HG02840 (cell line): ENCODE data around the gene GABBR2.

Experiments used
- ATAC-seq: cut with Tn5 transposase; IDR thresholded peaks from one replicate; pipeline ENCODE4 v1.9.1; 2021; ENCODE audit warnings: mild to moderate bottlenecking, moderate library complexity, moderate number of reproducible peaks; ENCODE audit not compliant: unreplicated experiment, low FRiP score

Gene GABBR2

DNA sequence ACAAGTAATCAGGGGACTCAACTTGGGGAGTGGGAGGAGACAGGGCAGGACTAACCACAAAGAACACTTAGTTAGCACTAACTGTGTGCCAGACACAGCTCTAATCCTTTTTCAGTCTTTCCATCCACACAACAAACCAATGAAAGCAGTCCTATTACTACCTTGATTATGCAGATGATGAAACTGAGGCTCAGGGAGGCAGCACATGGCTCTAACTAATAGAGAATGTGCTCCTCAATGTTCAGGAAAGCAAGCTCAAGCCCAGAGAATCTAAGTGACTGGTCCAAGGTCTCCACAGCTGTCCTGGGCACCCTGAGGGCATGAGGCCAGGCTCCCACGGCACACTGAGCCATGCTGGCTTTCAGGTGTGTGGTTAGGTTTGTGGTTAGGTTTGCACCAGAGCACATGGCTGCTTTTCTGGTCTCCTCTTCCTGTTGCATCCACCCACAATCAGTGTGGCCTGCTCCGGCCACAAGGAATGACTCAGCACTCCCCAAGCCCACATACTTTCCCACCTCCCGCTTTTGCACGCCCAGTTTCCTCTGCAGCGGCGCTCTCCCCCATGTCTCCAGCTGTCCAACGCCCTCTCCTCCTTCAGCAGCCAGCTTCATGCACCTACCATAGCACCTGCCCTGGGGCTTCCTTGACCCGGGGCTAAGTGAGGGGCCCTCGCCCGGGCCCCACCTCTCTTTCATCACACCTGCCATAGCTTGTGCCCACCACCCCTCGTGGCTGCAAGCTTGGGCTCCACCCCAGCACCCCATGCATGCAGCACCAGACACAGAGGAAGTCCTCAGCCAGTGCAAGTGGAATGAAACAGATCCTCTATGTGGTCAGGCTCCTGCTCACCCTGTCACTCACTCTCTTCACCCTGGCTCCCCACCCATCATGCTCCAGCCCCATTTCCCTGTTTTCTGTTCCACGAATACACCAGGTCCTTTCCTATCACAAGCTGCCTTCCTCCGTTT, 133.1 kb downstream of the GABBR2 start:
- ATAC-seq: peak; percentile 67

DNA sequence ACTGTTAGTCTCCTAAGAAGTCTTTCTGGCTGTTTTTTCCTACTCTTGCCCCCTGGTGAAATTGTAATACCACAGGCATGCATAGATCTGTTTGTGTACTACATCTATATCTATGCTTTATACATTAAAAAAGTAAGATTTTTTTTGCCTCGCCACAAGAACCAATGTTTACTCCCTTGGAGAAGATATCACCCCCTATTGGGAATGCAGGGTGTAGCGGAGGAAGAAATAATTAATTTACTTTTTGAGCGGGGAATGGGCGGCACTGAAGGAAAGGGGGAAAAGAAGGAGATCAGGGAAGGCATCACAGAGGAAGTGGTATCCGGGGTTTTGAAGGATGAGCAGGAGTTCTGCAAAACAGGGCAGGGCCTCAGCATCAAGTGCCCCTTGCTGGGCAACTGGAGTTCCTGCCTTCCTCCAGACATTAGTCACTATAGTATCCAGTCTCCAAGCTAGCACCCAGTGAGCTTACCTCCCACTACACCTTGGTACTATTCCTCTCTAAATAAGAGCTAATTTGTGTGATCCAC, 134.9 kb downstream of the GABBR2 start:
- no peak for ATAC-seq

DNA sequence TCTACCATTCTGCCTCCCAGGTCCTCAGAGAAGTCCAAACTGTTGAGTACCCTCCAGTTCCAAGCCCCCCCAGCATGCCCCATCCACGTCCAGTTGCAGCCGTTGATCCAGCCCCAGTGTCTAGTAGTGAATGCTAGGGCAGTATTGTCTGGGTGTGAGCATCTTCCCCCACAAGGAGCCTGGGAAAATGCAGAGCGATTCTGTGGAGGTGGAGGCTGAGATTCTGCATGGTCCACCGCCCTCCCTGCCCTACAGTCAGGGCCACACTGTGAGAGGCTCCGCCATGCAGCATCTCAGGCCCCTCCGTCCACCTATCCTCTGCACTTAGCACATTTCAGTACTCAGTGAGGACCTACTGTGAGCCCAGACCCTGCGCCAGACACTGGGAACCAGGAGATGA, 135.9 kb downstream of the GABBR2 start:
- ATAC-seq: no peak

DNA sequence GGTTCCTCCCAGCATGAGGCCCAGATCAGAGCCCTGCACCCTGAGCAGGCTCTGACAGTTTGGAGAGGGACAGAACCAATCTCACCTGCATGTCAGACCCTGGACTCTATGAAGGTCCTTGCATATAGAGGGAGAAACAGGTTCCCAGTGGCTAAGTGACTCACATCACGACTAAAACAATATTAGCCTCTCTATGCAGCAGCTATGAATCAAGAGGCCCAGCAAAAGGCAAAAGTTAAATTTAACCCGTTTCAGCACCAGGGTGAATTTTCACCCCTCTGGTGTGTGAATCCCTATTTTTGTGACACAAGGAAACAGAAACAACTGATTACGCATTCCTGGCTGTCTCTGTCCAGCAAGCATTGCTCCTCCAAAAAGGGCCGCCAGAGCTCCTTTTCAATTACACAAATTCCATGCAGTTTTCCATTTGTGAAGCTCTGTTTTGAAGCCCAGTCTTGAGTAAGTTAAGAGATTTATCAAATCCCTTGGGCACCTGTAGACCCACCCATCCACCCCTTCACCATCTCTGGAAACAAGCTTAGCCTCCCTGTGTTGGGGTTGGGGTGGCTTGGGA, 136.6 kb downstream of the GABBR2 start:
- no peak for ATAC-seq

DNA sequence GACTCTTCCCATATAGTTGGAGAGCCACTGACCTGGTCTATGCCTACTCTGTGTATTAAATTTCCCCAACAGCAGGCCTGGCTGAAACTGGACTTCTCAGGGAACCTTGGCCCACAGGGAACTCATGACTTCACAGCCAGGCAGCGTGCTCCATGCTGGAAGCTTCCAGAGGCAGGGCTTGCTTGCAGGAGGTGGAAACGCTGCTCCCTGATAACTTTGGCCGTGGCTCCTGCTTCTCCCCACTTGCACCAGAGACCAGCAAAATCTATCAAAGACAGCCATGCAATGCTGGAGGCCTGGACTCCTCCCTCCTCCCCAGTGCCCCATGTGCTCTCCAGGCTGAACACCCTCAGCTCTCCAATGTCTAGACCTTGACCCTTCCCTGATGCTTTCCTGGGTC, 137.1 kb downstream of the GABBR2 start:
- no peak for ATAC-seq

DNA sequence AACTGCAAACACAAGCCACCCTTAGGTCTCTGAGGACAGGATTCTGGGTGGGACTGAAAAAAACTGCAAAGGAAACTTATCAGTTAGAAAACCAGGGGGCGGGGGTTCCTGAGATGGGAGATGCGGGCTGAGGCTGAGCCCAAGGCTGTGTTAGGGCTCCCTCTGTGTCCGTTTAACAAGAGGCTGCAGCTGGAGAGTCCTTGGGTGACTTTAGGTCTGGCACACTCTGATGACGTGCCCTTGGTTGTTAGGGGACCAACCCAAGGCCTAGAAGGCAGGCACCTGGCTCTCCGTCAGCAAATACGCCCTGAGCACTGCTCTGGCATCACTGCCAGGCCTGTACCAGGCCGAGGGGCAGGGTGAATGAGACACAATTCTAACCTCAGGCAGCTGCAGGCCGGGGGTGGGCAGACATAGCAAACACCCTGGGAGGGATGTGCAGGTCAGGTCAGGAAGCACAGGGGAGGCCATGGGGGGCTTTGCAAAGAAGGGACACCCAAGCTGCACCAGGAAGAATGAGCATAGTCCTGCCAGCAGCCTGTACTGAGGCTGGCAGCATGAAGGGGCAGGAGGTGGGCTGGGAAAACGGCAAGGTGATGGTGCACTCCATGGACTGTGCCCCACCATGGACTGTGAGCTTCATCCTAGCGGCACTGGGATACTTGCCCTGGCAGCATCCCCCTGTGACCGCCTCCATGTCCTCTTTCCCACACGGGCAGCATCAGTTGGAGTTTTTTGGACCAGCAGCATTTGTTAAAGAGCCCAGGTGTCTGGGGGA, 137.9 kb downstream of the GABBR2 start:
- ATAC-seq: no peak

DNA sequence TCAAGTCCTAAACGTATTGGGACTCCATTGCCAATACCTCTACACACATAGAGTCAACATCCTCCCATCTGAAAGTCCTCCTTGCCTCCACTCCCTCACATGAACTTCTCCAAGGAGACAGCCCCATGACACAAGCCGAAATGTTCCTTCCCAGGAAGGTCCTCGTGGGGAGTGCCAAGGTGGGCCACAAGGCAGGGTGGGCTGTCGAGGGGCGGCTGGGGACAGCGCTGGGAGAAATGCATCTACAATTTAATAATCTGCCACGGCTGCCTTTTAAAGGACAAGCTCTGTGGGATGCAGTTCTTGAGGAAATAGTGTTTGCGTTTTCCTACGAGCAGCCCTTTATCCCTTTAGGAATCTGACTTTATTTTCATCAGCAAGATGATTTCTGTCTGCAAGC, 138.7 kb downstream of the GABBR2 start:
- no peak for ATAC-seq

DNA sequence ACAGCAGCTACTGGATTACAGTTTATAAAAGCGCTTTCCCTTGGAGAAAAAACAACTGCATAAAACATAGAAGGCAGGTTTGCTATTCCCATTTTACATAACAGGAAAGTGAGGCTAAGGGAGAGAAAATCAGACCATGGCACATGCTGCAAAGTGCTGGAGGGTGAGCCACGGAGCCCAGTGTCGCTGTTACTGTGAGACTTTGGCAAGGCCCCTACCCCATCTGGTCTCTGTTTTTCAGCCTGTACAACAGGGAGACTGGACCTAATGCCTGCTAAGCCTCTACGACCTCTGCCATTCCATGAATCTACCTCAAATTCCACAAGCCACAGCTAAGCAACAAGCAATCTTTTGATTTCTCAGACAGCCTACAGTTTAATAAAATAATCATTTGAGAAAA, 139.2 kb downstream of the GABBR2 start:
- no peak for ATAC-seq

DNA sequence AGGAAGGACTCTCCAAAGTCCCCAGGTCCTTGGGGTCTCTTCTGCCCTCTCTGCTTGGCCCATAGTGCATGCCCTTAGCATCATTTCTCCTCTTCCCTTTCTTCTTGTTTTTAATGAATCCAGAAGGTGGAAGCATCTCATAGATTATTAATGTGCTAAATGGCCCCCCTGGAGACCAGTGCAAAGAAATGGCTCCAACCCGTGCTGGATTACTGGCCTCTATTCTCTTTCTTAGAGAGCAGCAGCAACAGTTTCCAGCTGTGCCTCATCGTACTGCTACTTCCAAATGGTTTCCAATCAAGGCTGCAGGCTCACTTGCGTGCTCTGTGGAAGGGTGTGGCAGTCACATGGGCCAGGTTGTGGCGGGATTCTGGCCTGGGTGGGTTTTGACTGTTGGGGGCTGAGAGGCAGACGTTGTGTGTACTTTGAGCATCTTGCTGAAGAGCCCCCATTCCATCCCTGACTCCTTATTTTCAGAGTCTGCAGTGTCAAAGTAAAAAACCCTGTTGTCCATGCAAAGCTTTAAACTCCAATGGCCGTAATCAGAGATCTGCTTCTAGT, 139.7 kb downstream of the GABBR2 start:
- ATAC-seq: no peak

DNA sequence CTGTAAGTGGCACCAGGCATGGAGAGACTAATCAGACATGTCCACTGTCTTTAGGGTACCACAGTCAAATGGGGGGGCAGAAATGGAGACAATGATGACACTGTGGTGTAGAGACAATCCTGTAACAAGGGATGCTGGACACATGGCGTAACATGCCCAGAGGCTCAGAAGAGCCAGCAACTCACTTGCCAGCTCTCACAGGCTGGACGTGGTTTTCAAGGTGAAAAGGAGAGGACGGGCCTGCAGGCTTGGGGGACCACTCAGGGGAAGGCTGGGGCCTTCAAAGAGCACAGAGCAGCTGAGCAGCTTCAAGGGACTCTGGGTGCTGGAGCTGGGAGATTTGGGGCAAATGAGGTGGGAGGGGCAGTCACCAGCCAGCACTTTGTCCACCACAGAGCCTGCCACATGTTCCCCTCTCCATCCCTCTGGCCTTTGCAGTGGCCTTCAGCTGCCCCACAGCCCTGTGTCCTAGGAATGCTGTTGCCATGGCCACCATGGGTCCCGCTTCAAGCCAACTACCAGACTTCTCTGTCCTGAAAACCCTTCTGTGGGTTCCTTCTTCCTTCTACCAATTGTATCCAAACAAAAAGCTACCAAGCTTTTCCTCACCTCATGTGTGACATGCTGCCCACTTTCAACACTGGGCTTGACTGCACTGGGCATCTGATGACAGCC, 140.4 kb downstream of the GABBR2 start:
- ATAC-seq: no peak

DNA sequence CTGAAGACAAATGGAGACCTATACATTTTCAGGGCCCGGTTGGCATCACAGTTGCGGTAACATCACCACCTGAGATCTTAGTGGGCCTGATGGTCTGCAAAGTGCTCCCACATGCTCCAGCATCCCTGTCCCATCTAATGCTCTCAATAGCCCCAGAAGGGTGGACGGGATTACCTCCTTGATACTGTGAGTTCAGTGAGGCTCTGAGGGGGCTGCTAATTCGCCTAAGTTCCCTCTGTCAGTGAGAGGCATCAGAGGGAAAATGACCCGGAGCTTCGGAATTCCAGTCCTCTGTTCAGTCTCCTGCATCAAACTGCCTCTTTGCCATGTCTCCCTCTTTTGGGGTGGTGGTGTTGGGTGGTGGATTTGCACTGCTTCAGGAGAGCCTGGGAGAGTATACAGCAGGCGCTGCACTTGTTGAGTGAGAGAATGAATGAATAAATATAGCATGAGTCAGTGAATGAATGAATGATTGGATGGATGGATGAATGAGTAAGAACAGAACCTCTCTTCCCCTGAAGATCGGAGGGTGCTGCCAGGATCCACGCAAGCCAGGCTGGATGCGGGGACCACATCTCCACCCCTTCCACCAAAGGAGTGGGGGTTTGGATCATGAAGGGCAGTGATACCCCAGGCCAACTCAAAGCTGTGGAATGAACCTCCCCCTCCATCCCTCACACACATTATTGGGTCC, 141.0 kb downstream of the GABBR2 start:
- no peak for ATAC-seq

DNA sequence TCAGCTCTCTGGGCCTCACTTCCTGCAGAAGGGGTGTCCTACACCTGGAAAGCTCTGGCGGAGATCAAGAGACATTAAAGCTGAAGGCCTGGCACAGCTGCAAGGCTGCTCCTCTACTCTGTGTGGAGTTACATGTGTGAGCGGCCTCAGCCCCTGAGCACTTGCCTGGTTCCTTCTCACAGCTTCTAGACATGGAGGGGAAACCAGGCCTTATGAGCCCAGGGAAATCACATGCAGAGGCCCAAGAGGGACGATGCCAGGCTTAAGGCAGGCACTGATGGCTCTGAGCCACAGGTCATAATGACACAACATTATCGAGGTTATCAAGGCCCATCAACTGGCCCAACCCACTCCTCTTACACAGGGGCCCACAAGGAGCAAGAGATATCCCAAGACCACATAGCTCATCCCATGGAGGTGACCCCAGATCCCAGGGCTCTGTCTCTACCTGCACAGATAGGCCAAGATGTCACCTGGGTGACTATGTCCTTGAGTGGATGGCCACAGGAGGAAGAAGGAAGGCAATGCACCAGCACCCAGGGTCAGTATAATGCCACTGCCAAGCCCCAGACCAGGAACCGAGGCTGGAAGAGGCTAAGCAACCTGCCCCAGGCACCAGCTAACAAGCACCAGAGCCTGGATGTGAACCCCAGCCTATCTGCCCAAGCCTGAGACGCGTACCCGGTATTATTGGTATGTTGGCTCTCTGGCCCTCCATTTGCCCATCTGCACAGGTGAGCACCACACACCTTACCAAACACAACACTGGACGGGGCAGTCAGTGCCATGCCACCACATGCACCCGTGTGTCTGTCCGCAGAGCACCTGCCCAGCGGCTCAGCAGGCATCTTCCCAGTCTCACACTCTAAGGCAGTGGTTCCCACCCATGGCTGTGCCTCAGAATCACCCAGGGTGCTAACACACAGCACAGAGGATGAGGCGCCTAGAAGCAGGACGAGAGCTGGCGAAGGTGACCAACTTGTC, 143.3 kb downstream of the GABBR2 start:
- no peak for ATAC-seq

DNA sequence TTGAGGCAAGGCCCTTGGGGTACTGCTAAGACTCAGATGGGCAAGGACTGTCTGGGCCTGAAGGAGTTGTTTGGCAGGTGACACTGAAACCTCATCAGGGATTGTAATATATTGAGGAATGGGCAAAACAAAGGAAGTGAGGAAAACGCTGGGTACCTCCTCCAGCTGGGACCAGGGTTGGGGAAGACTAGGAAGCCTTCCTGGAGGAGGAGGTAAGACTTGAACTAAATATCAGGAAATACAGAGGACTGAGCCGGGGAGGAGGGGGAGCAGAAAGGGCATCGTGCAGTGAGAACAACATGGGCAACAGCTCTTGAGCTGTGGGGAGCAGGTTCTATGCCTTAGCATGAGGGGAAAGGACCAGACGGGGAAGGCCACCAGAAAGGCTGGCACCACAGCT, 144.0 kb downstream of the GABBR2 start:
- no peak for ATAC-seq

DNA sequence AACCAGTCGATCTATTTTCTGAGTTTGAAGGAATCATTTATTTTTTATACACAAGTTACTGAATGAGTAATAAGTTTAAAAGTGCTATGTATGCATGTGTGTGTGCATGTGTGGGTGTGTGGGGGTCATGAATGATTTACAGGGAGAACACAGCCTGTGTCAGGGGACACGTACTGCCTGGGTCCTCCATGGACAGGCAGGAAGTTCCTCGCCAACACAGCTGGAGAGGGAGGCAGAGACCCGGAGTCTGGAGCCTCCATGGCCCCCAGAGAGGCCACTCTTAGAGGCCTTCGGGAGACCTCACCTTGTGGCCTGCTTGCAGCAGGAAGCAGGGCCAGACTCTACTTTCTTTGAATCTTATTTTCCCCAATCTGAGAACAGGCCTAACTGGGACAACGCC, 144.7 kb downstream of the GABBR2 start:
- no peak for ATAC-seq

DNA sequence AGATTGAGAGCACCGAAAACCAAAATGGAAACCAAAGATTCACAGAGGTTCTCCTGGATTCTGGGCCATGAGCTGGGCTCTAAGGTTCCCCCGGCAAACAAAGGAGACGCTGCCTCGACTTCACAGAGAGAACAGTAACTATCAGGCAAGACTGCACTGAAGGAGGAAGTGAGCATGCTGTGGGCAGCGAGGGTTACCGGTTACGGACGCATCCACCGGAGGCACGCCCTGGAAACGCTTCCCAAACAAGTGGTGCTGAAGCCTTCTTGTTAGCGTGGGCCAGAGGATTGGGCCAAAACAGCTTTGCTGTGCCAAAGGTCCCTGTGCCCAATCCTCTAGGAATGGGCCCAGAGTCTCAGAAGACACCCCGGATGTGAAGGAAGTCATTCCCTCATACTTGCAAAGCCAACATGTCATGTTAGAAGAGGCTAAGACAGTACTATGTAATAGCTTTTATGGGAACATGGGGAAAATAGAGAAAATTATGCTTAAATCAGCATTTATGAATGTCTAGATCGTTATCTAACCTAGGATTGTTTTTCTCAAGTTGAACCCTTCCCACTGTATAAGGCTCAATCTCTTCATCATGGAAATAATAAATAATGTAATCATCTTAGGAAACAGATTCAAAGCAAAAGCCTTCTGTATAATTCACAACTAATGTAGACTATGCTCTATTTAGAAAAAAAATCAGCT, 145.4 kb downstream of the GABBR2 start:
- ATAC-seq: no peak

DNA sequence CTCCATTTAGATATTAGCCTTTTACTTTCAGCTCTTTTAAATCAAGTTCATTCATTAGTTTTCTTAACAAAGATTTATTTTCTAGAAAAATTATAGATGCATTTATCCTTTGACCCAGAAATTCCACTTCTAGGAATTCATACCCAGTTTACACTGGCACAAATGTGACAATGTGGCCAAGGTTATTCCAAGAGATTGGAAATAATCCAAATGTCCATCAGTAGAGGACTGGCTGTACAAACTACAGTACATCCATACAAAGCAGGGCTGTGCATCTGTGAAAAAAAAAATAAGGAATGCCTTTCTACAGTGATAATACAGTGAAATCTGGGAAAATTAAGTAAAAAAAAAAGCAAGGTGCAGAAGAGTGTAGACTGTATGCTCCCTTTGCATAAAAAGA, 149.2 kb downstream of the GABBR2 start:
- no peak for ATAC-seq

DNA sequence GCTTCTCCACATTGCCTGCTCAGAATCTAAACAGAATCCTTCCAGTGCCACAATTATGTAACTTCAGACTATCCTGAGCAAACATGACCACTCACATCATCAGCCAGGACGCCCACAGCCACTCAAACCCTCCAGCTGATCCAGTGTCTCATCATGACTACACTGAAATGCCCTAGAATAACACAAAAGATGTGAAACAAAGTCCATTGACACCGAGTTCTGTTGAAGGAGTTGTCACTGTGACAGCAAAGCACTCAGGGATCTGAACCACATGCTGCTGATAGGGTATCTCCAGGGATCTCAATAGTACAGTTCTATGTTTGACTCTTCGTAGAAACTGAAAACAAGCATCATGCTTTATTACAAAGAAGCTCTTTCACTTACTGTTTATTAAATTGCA, 150.2 kb downstream of the GABBR2 start:
- ATAC-seq: no peak

DNA sequence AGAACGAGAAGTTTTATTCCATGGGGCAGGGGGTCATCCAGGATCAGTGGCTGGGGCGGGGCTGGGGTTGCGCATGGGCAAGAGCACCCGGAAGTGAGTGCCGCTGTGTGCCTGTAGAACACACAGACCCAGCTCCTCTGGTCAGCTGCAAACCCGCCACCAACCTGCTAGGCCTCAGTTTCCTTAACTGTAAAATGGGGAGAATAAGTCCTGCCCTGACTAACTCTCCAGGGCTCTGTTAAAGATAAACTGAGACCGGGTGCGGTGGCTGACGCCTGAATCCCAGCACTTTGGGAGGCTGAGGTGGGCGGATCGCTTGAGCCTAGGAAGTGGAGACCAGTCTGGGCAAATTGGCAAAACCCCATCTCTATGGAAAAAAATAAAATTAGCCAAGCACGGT, 152.2 kb downstream of the GABBR2 start:
- no peak for ATAC-seq
